Stimulated activated CD8-positive, alpha-beta memory T cell treated with anti-CD3 and anti-CD28 coated beads, Interleukin-7, amount 100 ng/mL, for 1 hour (primary cell): ENCODE measurements around the gene JUNB.

Experiments
- DNase-seq, 2 donors: peaks; one replicate each; pipeline ENCODE4 v3.0.0-alpha.2; 2020; ENCODE audit warnings: low read depth in 2 of 2

The JUNB gene

DNA sequence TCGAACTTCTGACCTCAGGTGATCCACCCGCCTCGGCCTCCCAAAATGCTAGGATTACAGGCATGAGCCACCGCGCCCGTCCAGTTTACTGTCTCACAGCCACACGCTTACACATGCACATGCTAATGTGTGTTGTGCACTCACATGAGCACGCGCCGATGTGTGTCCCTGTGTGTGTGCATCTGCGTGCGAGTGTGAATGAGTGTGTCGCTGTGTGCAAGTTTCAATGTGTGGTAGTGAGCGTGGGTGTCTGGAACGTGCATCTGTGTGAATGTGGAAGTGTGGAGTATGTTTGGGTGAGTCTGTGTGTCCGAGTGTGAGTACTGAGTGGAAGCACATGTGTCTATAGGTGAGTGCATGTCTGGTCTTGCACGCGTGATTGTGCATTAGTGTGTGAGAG is 51.2 kb downstream of the JUNB start:
- no peak for DNase-seq
